ENCODE measurements around the gene TARS2. TPM values are rescaled to one million over a fixed set of nuclear protein-coding genes. Genes with fewer than 3 reads are reported as not detected.
A peak's percentile ranks its signal among the peaks of the same experiment; 100 is the strongest.

The TARS2 gene
- total and polyA plus RNA-seq, 4 donors, result 14.3 to 20.5 (median 14.8) TPM

DNA sequence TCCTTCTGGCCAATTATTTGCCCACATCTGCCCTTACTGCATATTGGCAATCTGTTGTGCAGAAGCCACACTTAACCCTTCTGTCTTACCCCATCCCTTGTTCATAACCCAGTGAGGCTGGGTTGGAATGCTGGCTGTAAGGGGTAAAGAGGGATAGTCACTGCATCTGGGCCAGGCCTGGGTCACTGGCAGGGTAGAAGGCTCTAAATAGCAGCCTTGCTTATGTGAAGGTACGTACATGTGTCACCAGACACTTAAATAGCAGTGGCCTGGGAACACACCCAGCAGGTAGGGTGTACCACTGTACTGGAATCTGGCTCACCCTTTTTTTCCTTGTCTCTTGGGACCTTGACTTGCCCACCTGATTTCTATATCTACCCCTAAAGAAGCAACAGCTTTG lies 9.9 kb upstream of the TARS2 start:
- Histone ChIP-seq H3K36me3 (ENCODE audit: control insufficient read depth in 4 of 4, insufficient read depth in 4 of 4, low read length in 4 of 4) (peaks cover 0 to 7% (median 6%) of the 10 kb centered on the region in 4 donors), H3K27ac (ENCODE audit: low read depth in 1 of 2, low read length in 1 of 2) (peak overlapping the region; percentile 33 to 67), H3K9me3 (ENCODE audit: control insufficient read depth in 4 of 4, insufficient read depth in 3 of 4, low read length in 3 of 4) (no peaks in the 10 kb centered on the region), H3K4me3 (no peak overlapping the region), H3K9ac (ENCODE audit: insufficient read depth in 1 of 2, low read length in 2 of 2) (no peak overlapping the region), H3K27me3 (ENCODE audit: control insufficient read depth in 3 of 3, insufficient read depth in 3 of 3, low read length in 2 of 3) (no peaks in the 10 kb centered on the region), H3K4me1 (ENCODE audit: control insufficient read depth in 5 of 5, insufficient read depth in 5 of 5, low read length in 5 of 5) (peaks cover 0 to 8% (median 3%) of the 10 kb centered on the region in 5 donors)
- TF ChIP-seq CTCF (IDR thresholded peaks at IDR 0.05; ENCODE audit: control extremely low read depth, extremely low read depth), result no peak
- ATAC-seq (ENCODE audit: insufficient read depth, low FRiP score), result no peak
- no peak for DNase-seq
- WGBS, 2 donors, result 77 to 80% methylated on average over 1 of the region's 1 CpG

DNA sequence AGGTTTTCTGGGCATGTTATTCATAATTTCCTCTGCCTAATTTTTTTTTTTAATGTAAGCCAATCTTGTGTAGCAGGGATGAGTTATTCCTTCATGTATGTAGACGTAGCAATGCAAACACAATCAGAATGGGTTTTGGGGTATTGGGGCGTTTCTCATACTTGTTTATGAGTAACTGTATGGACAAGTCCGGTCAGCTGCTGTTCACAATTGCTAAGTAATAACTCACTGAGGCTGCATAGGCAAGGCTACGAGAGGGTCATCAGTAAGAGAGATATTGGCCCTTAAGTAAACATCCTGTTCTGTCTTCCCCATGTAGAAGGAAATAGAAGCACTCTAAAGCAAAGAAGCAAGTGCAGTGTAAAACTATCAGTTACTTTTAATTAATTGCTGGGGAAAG lies 9.5 kb upstream of the TARS2 start:
- Histone ChIP-seq H3K36me3 (ENCODE audit: control insufficient read depth in 4 of 4, insufficient read depth in 4 of 4, low read length in 4 of 4) (peaks cover 0 to 5% (median 3%) of the 10 kb centered on the region in 4 donors), H3K4me1 (ENCODE audit: control insufficient read depth in 5 of 5, insufficient read depth in 5 of 5, low read length in 5 of 5) (peaks cover 0 to 8% (median 3%) of the 10 kb centered on the region in 5 donors), H3K9ac (ENCODE audit: insufficient read depth in 1 of 2, low read length in 2 of 2) (no peak overlapping the region), H3K4me3 (no peak overlapping the region), H3K27me3 (ENCODE audit: control insufficient read depth in 3 of 3, insufficient read depth in 3 of 3, low read length in 2 of 3) (no peaks in the 10 kb centered on the region), H3K9me3 (ENCODE audit: control insufficient read depth in 4 of 4, insufficient read depth in 3 of 4, low read length in 3 of 4) (no peaks in the 10 kb centered on the region), H3K27ac (ENCODE audit: low read depth in 1 of 2, low read length in 1 of 2) (peak overlapping the region in 1 of 2 donors; percentile 33)
- 41 to 57% methylated on average over 4 of the region's 4 CpGs for WGBS, 2 donors
- DNase-seq (peak in 2 of 3 donors; percentile 21 to 39), ATAC-seq (ENCODE audit: insufficient read depth, low FRiP score) (no peak)
- no peak for TF ChIP-seq CTCF (IDR thresholded peaks at IDR 0.05; ENCODE audit: control extremely low read depth, extremely low read depth)

- no peak overlapping the region for H3K9ac ChIP-seq (ENCODE audit: insufficient read depth in 1 of 2, low read length in 2 of 2)
- no peak overlapping the region for H3K4me3 ChIP-seq
- no peaks in the 10 kb centered on the region for H3K27me3 ChIP-seq (ENCODE audit: control insufficient read depth in 3 of 3, insufficient read depth in 3 of 3, low read length in 2 of 3)
- 66 to 81% methylated on average over 4 of the region's 4 CpGs for WGBS, 2 donors
- H3K9me3 ChIP-seq (ENCODE audit: control insufficient read depth in 4 of 4, insufficient read depth in 3 of 4, low read length in 3 of 4), result no peaks in the 10 kb centered on the region
- peaks cover 0 to 8% (median 3%) of the 10 kb centered on the region in 5 donors for H3K4me1 ChIP-seq (ENCODE audit: control insufficient read depth in 5 of 5, insufficient read depth in 5 of 5, low read length in 5 of 5)
- no peak for TF ChIP-seq CTCF (IDR thresholded peaks at IDR 0.05; ENCODE audit: control extremely low read depth, extremely low read depth)
- H3K36me3 ChIP-seq (ENCODE audit: control insufficient read depth in 4 of 4, insufficient read depth in 4 of 4, low read length in 4 of 4), result peaks cover 0 to 3% (median 0%) of the 10 kb centered on the region in 4 donors
- H3K27ac ChIP-seq (ENCODE audit: low read depth in 1 of 2, low read length in 1 of 2), result no peak overlapping the region
- DNase-seq, result no peak
- no peak for ATAC-seq (ENCODE audit: insufficient read depth, low FRiP score)
Observed at GRCh38 chr1:150479370-150479769, 7.8 kb upstream of the TARS2 start.

GRCh38 chr1:150479927-150480352 lies 7.3 kb upstream of the TARS2 start:
- 60 to 74% methylated on average over 2 of the region's 2 CpGs for WGBS, 2 donors
- ATAC-seq (ENCODE audit: insufficient read depth, low FRiP score) (no peak), DNase-seq (no peak)
- Histone ChIP-seq H3K9ac (ENCODE audit: insufficient read depth in 1 of 2, low read length in 2 of 2) (no peak overlapping the region), H3K27me3 (ENCODE audit: control insufficient read depth in 3 of 3, insufficient read depth in 3 of 3, low read length in 2 of 3) (no peaks in the 10 kb centered on the region), H3K9me3 (ENCODE audit: control insufficient read depth in 4 of 4, insufficient read depth in 3 of 4, low read length in 3 of 4) (no peaks in the 10 kb centered on the region), H3K27ac (ENCODE audit: low read depth in 1 of 2, low read length in 1 of 2) (no peak overlapping the region), H3K4me3 (no peak overlapping the region), H3K4me1 (ENCODE audit: control insufficient read depth in 5 of 5, insufficient read depth in 5 of 5, low read length in 5 of 5) (peaks cover 0 to 8% (median 3%) of the 10 kb centered on the region in 5 donors), H3K36me3 (ENCODE audit: control insufficient read depth in 4 of 4, insufficient read depth in 4 of 4, low read length in 4 of 4) (no peaks in the 10 kb centered on the region)
- TF ChIP-seq CTCF (IDR thresholded peaks at IDR 0.05; ENCODE audit: control extremely low read depth, extremely low read depth), result no peak

Data from lung (tissue), 12 donors.